WTC11 (cell line): ENCODE data around the gene GPR152. TPM values are rescaled to one million over a fixed set of nuclear protein-coding genes. Genes with fewer than 3 reads are reported as not detected.

ENCODE experiments used
- ATAC-seq: fragments of 200-7000 bp; cut with Tn5 transposase; 2 replicates; pipeline ENCODE4 v1.10.0; 2021; ENCODE audit warnings: mild to moderate bottlenecking, moderate library complexity
- Bru-seq: library from RNA; stranded (reverse); fragments of 400-500 nt; gene quantifications from one replicate; lab custom pipeline; 2021; lab: Mats Ljungman, UMichigan
- CTCF ChIA-PET: fragments of 300-600 bp; sonication (Branson Sonifier 250); formaldehyde crosslinking; loops from one replicate; lab custom pipeline; 2021; ENCODE audit warnings: antibody characterized with exemption; lab: Charles Lee
- POLR2A ChIA-PET: fragments of 350-600 bp; sonication (Branson Sonifier 250); formaldehyde crosslinking; loops from one replicate; lab custom pipeline; 2021; ENCODE audit warnings: antibody characterized with exemption; lab: Charles Lee
- DNase-seq: peaks from one replicate; pipeline ENCODE4 v3.0.0; 2021; ENCODE audit warnings: low spot score
- H3K27ac Mint-ChIP-seq: 2 replicates; pipeline ENCODE4 v1.8.0; 2021; ENCODE audit warnings: mixed read lengths
- H3K27me3 Mint-ChIP-seq: 2 replicates; pipeline ENCODE4 v1.8.0; 2021; ENCODE audit warnings: low read depth, mild to moderate bottlenecking, moderate library complexity, mixed read lengths
- H3K36me3 Mint-ChIP-seq: 2 replicates; pipeline ENCODE4 v1.8.0; 2021; ENCODE audit warnings: mixed read lengths
- H3K4me1 Mint-ChIP-seq: 2 replicates; pipeline ENCODE4 v1.8.0; 2022; ENCODE audit warnings: mixed read lengths
- H3K4me3 Mint-ChIP-seq: 2 replicates; pipeline ENCODE4 v1.8.0; 2021; ENCODE audit warnings: mild to moderate bottlenecking, moderate library complexity, mixed read lengths
- H3K9me3 Mint-ChIP-seq: 2 replicates; pipeline ENCODE4 v1.8.0; 2021; ENCODE audit warnings: mixed read lengths
- AR ChIP-seq: fragments of 250-450 bp; sonication (Bioruptor Pico); IDR thresholded peaks from 2 replicates; pipeline ENCODE4 v1.9.0; 2021; ENCODE audit warnings: mild to moderate bottlenecking
- CREB1 ChIP-seq: sonication (generic); formaldehyde crosslinking; IDR thresholded peaks from 2 replicates; pipeline ENCODE4 v1.8.0; 2023; ENCODE audit warnings: mild to moderate bottlenecking, missing genetic modification reagents
- E2F1 ChIP-seq: sonication (generic); formaldehyde crosslinking; IDR thresholded peaks from 2 replicates; pipeline ENCODE4 v1.8.0; 2022; ENCODE audit warnings: mild to moderate bottlenecking, missing genetic modification reagents
- ESRRA ChIP-seq: sonication (generic); formaldehyde crosslinking; IDR thresholded peaks from 2 replicates; pipeline ENCODE4 v1.8.1; 2022; ENCODE audit warnings: mild to moderate bottlenecking, missing genetic modification reagents, borderline replicate concordance
- ETV6 ChIP-seq: sonication (generic); formaldehyde crosslinking; IDR thresholded peaks from 2 replicates; pipeline ENCODE4 v1.8.1; 2022; ENCODE audit warnings: mild to moderate bottlenecking, missing genetic modification reagents
- FOXJ3 ChIP-seq: sonication (generic); formaldehyde crosslinking; IDR thresholded peaks from 2 replicates; pipeline ENCODE4 v1.9.0; 2021; ENCODE audit warnings: missing genetic modification reagents, mild to moderate bottlenecking, borderline replicate concordance
- GABPB1 ChIP-seq: sonication (generic); formaldehyde crosslinking; IDR thresholded peaks from 2 replicates; pipeline ENCODE4 v1.8.1; 2023; ENCODE audit warnings: mild to moderate bottlenecking, missing genetic modification reagents
- GRHL2 ChIP-seq: fragments of 250-450 bp; sonication (Bioruptor Pico); IDR thresholded peaks from 2 replicates; pipeline ENCODE4 v1.8.0; 2022; ENCODE audit warnings: mild to moderate bottlenecking, moderate library complexity; ENCODE audit not compliant: insufficient replicate concordance, severe bottlenecking
- HMGXB4 ChIP-seq: sonication (generic); formaldehyde crosslinking; IDR thresholded peaks from 2 replicates; pipeline ENCODE4 v1.8.1; 2023; ENCODE audit warnings: mild to moderate bottlenecking, moderate library complexity, missing genetic modification reagents
- KAT7 ChIP-seq: sonication (generic); formaldehyde crosslinking; IDR thresholded peaks from 2 replicates; pipeline ENCODE4 v1.8.1; 2023; ENCODE audit warnings: missing genetic modification reagents, mild to moderate bottlenecking, borderline replicate concordance
- NFYB ChIP-seq: sonication (generic); formaldehyde crosslinking; conservative IDR thresholded peaks from 2 replicates; pipeline ENCODE4 v1.8.0; 2022; ENCODE audit warnings: low read depth, missing genetic modification reagents
- RORB ChIP-seq: fragments of 250-450 bp; sonication (Bioruptor Pico); IDR thresholded peaks from 2 replicates; pipeline ENCODE4 v1.9.0; 2021; ENCODE audit warnings: mild to moderate bottlenecking
- SMAD3 ChIP-seq: sonication (generic); formaldehyde crosslinking; IDR thresholded peaks from 2 replicates; pipeline ENCODE4 v1.8.0; 2022; ENCODE audit warnings: missing genetic modification reagents, mild to moderate bottlenecking, borderline replicate concordance
- ZNF219 ChIP-seq: sonication (generic); formaldehyde crosslinking; IDR thresholded peaks from 2 replicates; pipeline ENCODE4 v1.8.0; 2023; ENCODE audit warnings: missing genetic modification reagents, mild to moderate bottlenecking, borderline replicate concordance
- ZNF396 ChIP-seq: fragments of 250-450 bp; sonication (Bioruptor Pico); IDR thresholded peaks from 2 replicates; pipeline ENCODE4 v1.8.0; 2021; ENCODE audit warnings: mild to moderate bottlenecking, moderate library complexity, borderline replicate concordance
- ZSCAN18 ChIP-seq: fragments of 250-450 bp; sonication (Bioruptor Pico); IDR thresholded peaks from 2 replicates; pipeline ENCODE4 v2.1.2; 2022; ENCODE audit warnings: mild to moderate bottlenecking, moderate library complexity
- long read RNA-seq, 3 experiments: library from RNA in 1 of 3; library from capped mRNA in 1 of 3; library from polyadenylated mRNA in 1 of 3; unstranded in 2 of 3; stranded (forward) in 1 of 3; transcript quantifications; one replicate each; pipeline ENCODE4 v2.0.0, GENCODE V29; 2021
- total RNA-seq: library from RNA; stranded (reverse); gene quantifications from 3 replicates; pipeline ENCODE4 v1.2.3, GENCODE V29; 2021
- TF ChIP-seq, protein P1 (sequence below): sonication (generic); formaldehyde crosslinking; IDR thresholded peaks from 2 replicates; pipeline ENCODE4 v1.8.1; 2023; ENCODE audit warnings: mild to moderate bottlenecking, missing genetic modification reagents, borderline replicate concordance
- TF ChIP-seq, protein P2 (sequence below): fragments of 250-450 bp; sonication (Bioruptor Pico); IDR thresholded peaks from 2 replicates; pipeline ENCODE4 v1.9.0; 2021; ENCODE audit warnings: moderate library complexity, mild to moderate bottlenecking, inconsistent platforms, borderline replicate concordance

The GPR152 gene, protein sequence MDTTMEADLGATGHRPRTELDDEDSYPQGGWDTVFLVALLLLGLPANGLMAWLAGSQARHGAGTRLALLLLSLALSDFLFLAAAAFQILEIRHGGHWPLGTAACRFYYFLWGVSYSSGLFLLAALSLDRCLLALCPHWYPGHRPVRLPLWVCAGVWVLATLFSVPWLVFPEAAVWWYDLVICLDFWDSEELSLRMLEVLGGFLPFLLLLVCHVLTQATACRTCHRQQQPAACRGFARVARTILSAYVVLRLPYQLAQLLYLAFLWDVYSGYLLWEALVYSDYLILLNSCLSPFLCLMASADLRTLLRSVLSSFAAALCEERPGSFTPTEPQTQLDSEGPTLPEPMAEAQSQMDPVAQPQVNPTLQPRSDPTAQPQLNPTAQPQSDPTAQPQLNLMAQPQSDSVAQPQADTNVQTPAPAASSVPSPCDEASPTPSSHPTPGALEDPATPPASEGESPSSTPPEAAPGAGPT
- total RNA-seq: not detected in 3 replicates
- not detected for Bru-seq, nascent RNA
- long read RNA-seq, experiment 1: 0 reads
- long read RNA-seq, experiment 2: 0 reads
- long read RNA-seq, experiment 3: 0 reads

- H3K9me3 Mint-ChIP-seq: no peaks in the 10 kb centered on the region
- H3K27me3 Mint-ChIP-seq: peaks cover 3% of the 10 kb centered on the region
- H3K36me3 Mint-ChIP-seq: no peaks in the 10 kb centered on the region
- 0 out of 2 replicates have a peak within 1 kb of the TSS, but pooled peaks have one; percentile 14 for H3K27ac Mint-ChIP-seq
- ChIA-PET CTCF (interaction anchor here (1.5 kb wide), 2 partner anchors 13 to 50 kb away, joined by 4 read pairs; no protein-coding TSS in a partner anchor), POLR2A (no interaction called here)
- TF ChIP-seq SMAD3 (CRISPR knock-in tag) (no peak), KAT7 (CRISPR knock-in tag) (no peak)
- TF ChIP-seq, protein P1, sequence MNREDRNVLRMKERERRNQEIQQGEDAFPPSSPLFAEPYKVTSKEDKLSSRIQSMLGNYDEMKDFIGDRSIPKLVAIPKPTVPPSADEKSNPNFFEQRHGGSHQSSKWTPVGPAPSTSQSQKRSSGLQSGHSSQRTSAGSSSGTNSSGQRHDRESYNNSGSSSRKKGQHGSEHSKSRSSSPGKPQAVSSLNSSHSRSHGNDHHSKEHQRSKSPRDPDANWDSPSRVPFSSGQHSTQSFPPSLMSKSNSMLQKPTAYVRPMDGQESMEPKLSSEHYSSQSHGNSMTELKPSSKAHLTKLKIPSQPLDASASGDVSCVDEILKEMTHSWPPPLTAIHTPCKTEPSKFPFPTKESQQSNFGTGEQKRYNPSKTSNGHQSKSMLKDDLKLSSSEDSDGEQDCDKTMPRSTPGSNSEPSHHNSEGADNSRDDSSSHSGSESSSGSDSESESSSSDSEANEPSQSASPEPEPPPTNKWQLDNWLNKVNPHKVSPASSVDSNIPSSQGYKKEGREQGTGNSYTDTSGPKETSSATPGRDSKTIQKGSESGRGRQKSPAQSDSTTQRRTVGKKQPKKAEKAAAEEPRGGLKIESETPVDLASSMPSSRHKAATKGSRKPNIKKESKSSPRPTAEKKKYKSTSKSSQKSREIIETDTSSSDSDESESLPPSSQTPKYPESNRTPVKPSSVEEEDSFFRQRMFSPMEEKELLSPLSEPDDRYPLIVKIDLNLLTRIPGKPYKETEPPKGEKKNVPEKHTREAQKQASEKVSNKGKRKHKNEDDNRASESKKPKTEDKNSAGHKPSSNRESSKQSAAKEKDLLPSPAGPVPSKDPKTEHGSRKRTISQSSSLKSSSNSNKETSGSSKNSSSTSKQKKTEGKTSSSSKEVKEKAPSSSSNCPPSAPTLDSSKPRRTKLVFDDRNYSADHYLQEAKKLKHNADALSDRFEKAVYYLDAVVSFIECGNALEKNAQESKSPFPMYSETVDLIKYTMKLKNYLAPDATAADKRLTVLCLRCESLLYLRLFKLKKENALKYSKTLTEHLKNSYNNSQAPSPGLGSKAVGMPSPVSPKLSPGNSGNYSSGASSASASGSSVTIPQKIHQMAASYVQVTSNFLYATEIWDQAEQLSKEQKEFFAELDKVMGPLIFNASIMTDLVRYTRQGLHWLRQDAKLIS (CRISPR knock-in tag): no peak
- ATAC-seq (no peak), DNase-seq (no peak)
- no peaks in the 10 kb centered on the region for H3K4me1 Mint-ChIP-seq
- H3K4me3 Mint-ChIP-seq: no peak within 1 kb of the TSS
Observed at GRCh38 chr11:67452141-67452952, at the start of gene GPR152. TSS of gene GPR152 (minus strand) at chr11:67452729. CDS start at chr11:67452724, 5 bp downstream.

DNA sequence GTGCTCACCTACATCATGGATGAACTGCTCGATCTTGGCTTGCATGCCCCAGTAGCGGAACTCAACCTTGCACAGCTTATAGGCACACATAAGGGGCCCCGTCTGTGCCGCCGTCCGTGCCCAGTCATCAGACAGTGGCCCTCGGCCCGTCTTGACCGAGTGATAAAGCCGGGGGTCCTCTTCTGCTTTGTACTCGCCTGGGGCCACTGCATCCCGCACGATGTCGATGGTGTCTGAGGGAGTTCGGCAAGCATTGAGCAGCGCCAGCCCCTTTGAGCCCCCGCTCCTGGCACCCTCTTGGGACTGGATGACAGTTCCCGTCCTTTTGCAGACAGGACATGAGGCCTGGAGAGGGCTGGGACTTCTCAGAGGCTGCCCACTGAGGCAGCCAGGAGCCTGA, 49.3 kb upstream of the GPR152 start:
- H3K36me3 Mint-ChIP-seq: no peaks in the 10 kb centered on the region
- ChIA-PET CTCF (no interaction called here), POLR2A (no interaction called here)
- no peak overlapping the region for H3K27ac Mint-ChIP-seq
- peaks cover 17% of the 10 kb centered on the region for H3K4me1 Mint-ChIP-seq
- no peak for ATAC-seq
- no peak overlapping the region for H3K4me3 Mint-ChIP-seq
- peaks cover 12% of the 10 kb centered on the region for H3K27me3 Mint-ChIP-seq
- TF ChIP-seq GRHL2 (CRISPR knock-in tag) (no peak), RORB (CRISPR knock-in tag) (no peak), NFYB (CRISPR knock-in tag) (no peak), ZNF396 (CRISPR knock-in tag) (no peak), FOXJ3 (CRISPR knock-in tag) (no peak), CREB1 (no peak), ESRRA (CRISPR knock-in tag) (no peak), ETV6 (CRISPR knock-in tag) (no peak), AR (no peak), E2F1 (CRISPR knock-in tag) (no peak), HMGXB4 (no peak), ZSCAN18 (CRISPR knock-in tag) (no peak), ZNF219 (CRISPR knock-in tag) (no peak), GABPB1 (CRISPR knock-in tag) (no peak)
- TF ChIP-seq, protein P2, sequence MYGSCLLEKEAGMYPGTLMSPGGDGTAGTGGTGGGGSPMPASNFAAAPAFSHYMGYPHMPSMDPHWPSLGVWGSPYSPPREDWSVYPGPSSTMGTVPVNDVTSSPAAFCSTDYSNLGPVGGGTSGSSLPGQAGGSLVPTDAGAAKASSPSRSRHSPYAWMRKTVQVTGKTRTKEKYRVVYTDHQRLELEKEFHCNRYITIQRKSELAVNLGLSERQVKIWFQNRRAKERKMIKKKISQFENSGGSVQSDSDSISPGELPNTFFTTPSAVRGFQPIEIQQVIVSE: no peak
- DNase-seq: no peak
- H3K9me3 Mint-ChIP-seq: no peaks in the 10 kb centered on the region
